HG03520 (cell line): ENCODE measurements around the gene BARX2.

ENCODE experiments used
- ATAC-seq: cut with Tn5 transposase; IDR thresholded peaks from one replicate; pipeline ENCODE4 v1.9.1; 2021; ENCODE audit warnings: mild to moderate bottlenecking, moderate library complexity; ENCODE audit not compliant: unreplicated experiment

Gene BARX2

DNA sequence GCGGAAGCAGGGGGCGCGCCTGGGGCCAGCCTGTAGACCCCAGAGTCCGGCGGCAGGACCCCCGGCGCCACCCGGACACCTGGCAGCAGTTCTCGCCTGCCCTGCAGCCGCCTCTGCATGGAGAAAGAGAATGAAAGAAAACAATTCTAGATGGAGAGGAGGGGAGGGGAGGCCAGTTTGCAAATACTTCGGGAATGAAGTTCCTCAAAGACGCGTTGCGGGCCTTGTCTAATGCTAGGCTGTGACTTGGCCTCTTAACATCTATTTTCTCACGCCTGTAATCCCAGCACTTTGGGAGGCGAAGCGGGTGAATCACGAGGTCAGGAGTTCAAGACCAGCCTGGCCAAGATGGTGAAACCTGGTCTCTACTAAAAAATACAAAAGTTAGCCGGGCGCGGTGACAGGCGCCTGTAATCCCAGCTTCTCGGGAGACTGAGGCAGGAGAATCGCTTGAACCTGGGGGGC, 2.1 kb upstream of the BARX2 start:
- no peak for ATAC-seq

DNA sequence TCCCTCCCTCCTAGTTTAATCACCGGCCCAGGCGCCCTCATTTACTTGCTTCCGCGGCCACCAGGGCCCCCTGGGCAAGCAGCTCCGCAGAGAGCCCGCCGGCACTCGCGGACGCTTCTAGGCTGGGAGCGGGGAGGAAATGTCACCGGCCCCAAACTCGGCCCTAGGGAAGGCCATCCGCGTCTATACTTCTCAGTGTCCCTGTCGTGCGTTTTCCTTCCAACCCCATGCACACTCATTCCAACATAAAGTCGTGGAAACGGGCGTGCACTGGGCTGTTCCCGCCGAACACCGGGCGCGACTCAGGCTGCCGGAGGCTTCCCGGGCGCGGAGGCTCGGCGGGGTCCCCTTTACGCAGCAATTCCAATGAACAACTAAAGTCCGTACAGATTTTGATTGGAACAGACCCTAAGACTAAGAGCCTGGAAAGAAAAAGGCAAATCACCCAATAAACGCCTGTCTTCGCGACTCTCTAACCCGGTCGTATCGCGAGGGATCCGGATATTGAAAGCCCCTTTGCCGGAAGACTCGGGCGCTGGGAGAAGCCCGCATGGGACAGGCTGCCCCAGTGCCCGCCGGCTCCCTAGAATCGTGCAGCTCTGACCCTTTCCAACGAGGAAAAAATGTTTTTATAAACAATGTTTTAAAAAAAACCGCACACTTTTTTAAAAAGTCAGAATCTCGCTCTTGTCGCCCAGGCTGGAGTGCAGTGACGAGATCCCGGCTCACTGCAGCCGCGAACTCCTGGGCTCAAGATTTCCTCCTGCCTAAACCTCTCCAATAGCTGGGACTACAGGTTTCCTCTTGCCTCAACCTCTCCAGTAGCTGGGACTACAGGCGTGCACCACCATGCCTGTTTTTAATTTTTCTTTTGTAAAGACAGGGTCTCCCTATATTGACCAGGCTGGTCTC, 1.3 kb upstream of the BARX2 start:
- no peak for ATAC-seq

DNA sequence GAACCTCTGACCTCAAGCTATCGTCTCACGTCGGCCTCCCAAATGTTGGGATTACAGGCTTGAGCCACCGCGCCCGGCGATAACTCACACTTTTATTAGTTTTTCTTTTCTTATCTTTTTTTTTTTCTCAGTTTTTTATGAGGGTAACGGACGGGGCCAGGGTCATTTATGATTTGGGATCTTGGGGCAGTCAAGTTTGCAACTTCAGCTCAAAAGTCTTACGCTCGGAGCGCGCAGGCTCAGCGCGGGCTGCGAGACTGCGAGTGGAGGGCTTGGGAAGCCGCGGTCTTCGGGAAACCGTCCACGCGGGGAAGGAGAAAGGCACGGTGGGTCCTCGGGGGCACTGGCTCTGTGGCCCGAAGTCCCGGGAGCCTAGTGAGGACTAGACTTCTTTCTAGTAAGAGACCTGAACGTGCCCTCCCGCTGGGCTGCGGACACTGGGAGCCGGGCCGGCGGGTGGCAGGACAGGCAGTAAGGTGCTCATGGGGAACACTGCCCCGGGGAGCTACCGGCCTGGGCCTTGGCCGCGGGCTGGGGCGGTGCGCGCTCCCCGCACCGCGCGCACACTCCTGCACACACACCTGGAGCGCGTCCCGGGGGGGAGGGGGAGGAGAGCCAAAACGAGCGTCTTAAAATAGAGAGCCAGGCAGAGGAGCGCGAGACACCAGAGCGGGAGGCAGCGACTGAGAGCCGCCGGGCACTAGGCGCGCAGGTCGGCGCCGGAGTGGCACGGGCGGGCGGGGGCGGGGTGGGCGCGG, 476 bp upstream of the BARX2 start:
- no peak for ATAC-seq

DNA sequence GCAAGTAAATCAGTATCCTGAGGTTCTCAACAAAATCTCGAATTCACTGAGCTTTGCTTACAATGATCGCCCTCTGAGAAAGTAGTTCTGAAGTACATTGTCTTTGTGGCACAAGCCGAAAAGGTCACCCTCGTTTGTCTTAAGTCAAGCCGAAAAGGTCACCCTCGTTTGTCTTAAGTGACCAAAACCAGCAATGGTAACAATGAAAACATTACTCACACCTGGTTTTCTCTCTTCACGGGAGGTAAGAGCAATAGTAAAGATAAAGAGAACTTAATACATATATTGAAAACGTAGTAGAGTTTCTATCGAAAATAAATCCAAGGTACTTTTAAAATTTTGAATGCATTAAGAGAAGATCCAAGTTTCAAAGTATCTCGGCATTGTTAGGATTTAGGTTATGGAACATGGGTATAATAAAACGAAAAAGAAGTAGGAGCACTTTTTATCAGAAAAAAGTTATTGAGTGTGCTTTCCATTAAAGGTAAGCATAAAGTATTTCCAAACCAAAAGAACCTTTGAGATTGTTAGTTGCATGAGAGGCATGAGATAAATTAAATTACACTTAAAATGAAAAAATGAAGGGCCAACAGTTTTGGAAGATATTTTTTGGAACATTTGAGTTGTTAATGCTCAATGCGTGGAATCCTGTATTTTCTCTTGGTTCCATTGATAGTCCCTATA, 1.2 kb downstream of the BARX2 start:
- no peak for ATAC-seq

DNA sequence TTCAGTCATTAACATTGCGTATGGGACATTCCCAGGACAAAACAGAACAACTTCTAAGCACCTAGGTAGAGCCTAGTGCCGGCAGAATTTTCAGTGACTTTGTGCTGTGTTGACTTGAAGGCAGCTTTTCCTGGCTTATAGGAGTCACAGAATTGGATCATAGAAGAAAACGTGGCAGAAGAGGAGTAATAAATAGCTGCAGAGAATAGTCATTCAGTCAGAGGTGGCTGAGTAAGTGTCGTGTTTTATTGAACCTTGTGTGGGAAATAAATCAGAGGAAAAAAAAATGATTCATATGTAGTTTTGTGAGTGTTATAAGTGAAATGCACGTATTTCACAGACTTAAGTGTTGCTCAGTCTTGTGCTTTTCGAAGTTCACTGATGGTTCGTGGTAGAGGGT, 2.1 kb downstream of the BARX2 start:
- no peak for ATAC-seq

DNA sequence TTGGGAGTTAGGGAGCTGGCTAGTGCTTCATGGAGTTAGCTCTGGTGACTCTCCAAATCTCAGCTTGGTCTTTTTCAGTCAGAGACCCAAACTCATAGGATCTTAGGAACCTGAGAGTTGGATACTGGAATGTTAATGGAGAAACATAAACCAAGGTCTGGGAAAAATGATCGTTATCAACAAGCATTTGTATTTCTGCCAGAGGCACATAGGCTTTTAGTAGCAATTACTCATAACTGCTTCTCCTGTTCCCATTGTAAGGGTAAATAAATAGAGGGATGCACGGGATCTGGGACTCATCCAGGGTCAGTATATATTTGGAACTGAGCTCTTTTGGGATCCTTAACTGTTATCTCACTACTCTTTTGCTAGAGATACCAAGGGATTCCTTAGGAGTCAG, 4.8 kb downstream of the BARX2 start:
- no peak for ATAC-seq

DNA sequence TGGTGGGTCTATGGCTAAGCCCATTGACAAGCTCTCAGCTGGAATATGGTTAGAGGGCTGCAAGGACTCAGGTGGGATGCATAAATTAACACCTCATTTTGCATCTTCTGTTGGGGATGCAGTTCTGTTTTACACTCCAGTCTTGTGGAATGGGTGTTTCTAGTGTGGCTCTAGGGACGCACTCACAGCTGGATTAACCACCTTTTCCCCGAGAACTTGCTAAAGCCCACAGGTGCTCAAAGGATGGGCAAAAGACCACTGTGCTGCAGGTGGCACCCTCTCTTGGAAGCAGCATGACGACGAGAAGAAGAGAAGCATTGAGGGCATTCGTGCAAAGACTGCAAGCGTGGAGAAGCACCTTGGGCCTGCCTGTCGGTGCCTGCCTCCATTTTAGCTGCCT, 6.9 kb downstream of the BARX2 start:
- ATAC-seq = no peak

DNA sequence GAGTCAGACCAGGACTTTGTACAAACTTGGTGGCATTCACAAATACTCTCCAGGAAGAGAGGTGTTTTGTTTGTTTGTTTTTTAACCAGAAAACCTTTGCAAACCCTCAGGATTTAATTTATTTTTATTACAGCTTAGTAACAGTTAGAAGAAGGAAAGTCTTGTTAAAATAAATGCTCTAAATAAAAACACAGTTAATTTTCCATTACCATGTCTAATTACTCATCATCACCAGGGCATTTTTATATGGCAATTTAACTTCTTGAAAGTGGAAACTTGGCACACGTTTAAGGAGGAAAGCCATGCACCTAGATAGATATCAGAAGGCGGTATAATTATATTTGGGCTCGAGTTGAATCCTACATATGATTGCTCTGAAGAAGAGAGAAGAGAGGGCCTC, 7.4 kb downstream of the BARX2 start:
- no peak for ATAC-seq

DNA sequence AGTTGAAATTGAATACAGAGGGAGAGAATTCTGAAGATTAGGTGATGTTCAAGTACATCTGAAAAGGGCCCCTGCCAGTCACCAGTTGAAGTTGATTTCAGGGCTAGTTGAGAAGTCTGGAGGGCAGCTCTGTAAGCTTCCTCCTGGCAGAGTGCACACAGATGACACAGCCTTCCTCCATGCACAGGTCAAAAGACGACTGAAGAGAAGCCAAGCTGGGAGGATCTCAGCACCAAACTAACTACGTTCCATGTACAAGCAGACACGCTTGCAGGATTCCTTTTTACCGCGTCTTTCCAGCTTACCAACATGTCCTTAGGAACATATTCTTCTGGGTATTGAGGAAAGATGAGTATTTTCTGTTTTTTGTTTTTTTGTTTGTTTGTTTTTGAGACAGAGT, 7.9 kb downstream of the BARX2 start:
- no peak for ATAC-seq

DNA sequence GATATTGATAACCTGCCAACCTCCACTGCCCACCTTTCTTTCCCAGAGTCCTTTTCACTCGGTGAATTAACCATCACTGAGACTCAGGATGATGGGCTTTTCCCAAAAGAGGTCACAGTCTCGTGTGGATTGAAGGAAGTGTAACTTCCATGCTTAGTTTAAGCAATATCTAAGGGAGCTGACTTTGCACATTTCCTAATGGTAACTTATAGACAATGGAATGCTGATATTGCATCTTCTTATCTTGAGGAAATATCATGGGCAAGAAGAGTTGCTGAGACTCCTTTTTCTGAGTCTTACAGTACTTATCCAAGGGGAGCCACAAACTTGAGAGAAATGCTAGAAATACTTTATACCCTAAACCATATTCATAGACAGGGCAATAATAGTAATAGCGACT, 8.8 kb downstream of the BARX2 start:
- ATAC-seq = no peak

DNA sequence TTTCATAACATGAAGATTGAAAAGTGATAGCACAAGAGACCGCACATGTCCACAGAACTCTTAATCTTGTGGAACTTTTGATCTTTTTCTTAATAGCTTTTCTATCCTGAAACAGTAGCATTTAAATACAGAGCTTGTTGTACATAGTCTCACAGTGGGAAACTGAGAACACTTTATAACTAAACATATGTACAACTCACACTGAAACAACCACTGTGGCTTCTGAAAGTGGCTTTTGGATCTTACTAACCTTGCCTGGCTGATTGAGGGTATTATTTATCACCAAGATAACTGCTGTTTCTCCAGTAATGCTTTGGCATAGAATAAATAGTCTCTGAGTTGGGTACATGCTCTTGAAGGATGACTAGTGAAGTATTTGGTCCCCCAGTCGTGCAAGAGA, 10.2 kb downstream of the BARX2 start:
- no peak for ATAC-seq

DNA sequence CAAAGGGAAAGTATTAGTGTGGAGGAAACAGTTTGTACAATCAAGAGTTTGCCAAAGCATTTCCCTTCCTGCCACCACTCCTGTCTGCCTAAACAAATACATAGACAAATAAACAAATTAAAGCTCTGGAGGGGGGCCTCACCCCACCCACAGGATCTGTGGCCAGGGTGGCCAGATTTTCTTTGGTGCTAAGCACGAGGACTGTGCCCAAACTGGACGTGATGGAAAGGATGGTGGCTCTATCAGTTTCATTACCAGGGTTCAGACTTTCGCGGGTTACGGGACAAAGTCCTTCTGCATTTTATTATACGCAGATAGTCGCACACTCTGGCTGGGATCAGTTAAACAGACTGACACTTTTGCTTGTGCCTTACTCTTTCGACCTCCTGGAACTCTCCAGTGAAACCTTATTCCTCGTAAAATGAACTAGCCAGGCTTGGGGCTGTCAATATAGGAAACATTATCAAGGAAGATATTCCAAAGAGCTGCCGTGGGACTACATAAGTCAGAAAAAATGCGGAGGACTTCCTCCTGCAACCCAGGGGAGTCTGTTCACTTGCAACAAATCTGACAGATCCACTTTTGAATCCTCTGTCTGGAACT, 11.2 kb downstream of the BARX2 start:
- no peak for ATAC-seq

DNA sequence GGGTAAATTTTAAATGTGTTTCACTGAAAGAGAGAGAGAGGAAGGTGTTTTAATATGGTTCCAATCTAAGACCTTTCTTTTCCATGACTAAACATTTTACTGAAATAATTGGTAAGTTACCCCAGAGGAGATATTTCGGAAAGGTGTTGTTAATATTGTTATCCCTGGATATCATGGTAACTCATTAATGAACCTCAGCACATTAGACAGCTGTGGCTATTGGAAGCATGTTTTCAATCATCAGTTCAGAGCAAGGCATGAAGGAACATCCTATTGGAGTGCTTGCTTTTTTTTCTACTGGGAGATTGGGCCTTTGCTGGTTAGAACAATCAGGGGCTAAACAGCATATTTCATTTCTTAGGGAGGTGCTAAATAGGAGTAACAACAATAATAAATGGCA, 11.8 kb downstream of the BARX2 start:
- ATAC-seq = no peak

DNA sequence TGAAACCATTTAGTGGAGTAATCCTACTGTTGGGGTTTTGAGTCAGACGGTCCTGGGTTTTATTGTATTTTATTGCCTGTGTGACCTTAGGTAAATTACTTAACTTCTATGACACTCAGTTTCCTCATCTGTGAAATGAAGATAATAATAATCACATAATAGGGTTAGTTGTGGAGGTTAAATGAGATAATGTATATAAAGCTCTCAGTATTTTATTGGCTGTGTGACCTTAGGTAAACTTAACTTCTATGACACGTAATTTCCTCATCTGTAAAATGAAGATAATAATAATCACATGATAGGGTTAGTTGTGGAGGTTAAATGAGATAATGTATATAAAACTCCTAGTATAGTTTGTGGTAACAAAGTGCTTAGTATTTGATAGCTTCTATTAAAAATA, 13.2 kb downstream of the BARX2 start:
- ATAC-seq = no peak

DNA sequence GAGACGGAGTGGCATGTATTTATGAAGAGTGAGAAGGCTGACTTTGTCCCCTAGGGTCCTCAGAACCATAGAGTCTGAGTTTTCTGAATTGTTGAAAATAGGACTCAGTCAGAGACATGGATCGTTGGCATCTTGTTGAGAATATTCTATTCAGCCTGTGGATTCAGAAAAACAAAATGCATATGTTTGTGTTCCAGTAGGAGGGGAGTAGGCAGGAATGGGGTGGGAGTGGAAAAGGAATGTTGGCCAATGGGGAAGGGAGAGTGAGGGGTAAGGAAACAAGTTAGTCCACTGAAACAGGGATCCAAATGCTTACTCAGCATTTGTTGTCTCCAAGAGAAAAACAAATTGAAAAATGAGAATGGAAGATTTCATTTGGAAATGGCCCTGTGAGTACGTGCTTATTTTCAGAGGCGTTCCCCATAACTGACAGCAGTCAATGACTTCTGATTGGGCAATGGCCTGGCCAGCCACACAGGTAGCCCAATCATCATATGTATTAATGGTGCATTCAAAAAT, 14.7 kb downstream of the BARX2 start:
- no peak for ATAC-seq

DNA sequence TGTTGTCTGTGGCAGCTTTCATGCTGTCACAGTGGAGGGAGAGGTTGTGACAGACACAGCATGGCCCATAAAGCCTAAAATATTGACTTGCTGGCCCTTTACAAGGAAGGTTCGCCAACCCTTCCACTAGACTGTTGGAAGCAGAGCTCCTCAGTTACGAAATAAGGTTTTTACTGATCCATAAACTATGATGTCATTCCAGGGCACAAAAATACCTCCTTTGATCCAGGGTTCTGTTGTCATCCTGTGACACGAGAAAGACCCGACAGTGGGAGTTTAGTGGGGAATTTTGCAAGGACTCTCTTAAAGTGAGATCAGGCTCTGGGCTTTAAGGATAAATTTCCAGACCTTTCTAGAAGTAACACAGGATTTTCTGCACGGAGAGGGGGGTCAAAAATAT, 15.7 kb downstream of the BARX2 start:
- ATAC-seq = no peak

DNA sequence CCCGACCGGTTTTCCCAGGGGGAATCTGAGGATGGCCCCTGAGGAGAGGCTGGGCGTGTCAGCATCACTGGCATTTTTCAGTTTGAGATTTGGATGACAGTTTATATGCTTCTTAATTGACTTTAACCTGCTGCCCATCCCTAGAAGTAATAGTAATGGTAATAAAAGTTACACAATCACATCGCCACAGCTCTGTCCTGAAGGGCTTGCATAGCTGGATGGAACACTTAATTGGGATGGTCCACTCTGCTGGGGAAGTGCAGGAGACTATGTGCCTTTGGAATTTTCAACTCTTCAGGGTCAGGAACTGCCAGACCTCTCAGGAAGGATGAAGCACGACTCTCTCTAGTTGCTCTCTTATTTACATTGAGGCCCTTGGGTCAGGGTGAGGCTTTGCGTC, 16.2 kb downstream of the BARX2 start:
- no peak for ATAC-seq

DNA sequence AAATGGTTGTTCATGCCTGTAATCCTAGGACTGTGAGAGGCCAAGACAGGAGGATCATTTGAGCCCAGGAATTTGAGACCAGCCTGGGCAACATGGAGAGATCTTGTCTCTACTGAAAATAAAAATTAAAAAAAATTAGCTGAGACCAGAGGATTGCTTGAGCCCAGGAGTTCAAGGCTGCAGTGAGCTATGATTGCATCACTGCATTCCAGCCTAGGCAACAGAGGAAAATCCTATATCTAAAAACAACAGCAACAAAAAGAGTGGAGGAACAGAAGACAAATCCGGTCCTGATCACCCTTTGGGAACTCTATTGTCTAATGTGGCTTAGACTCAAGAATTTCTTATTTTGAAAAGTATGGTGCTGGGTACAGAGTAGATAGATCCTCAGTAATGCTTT, 17.3 kb downstream of the BARX2 start:
- ATAC-seq = no peak

DNA sequence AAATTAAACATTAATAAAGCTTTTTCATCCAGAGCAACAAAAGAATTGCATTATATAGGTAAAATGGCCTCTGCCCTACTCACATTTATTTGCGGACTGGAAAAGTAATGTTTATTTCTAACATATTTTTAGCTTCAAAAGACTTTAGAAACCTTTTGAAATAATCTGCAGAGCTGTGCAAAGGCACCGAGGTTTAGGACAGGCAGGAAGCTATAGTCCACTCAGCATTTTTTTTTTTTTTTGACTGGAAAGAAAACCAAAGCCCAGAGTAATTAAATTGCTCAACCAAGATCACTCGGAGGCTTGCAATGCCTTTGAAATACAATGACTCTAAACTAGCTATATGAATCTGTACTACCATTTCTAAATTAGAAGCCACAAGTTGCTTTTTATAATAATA, 19.1 kb downstream of the BARX2 start:
- no peak for ATAC-seq

DNA sequence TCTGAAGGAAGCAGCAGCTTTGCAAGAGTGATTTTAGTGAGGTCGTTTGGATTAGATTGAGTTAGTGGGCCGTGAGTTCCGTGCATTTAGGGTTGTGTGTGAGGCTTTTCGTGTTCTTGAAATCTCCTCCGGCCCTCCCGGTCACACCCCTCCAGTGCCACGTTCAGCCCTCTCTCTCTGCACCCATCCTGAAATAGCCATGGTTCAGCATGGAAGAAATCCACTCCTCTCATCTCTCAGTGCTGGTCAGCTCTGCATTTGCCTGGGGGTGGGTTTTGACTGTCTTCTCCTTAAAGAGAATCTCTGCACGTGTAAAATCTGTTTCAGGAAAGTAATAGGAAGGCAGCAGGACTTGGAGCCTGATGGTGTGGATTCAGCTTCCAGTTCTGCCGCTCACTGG, 19.8 kb downstream of the BARX2 start:
- no peak for ATAC-seq

DNA sequence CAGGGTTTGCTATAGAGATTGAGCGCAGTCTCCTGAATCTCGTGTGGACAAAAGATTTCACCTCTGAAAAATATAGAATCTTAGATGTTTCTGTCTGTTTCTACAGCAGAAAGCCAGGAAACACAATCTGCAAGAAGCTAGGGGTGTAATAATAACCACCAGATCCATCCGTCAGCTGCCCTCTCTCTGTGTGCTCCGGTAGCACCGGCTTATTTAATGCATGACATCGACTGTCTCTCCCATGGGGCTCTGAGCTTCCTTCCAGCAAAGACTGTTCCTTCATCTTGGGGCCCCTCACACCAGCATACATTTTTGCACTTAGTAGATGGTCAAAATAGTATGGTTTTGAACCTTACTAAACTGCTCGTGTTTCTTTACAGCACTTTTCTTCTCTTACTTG, 20.2 kb downstream of the BARX2 start:
- ATAC-seq = no peak
